NCI-H526 (cell line): ENCODE measurements around the gene AHNAK2.

Experiments used
- DNase-seq, 2 experiments: peaks; one replicate each; lab custom pipeline; 2025; lab: John Stamatoyannopoulos, UW

The AHNAK2 gene

DNA sequence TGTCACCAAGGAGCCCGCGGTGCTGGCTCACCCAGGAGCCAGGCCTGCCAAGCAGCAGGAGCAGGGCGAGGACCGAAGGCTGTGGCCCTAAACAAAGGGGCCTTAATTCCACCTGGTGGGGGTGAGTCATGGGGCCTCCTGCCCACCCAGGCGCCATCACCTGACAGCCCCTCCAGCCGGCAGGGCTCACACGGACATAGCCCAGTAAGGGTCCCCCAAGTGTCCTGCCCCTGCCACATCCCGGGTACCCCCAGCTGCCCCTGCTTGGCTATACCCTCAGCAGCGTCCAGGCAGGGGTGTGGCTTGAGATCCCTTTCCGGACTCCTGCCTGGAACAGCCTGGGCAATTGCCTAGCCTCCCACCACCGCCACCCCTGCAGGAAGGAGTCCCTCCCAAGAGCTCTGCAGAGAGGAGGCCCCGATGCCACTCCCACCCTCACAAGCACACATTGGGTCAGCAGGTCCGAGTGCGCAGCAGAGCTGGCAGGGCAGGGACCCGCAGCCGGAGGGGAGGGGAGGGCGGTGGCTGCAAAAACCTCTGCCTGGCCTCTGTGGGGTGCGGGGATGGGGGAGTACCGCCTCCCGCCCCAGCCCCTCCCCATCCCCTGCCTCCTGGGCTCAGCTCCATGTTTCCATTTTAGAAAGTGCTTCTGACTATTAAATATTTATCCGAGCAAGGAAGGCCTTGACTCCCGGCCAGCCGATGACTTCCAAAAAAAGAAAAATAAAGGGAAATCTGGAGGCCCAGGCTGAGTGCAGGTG lies 4.6 kb downstream of the AHNAK2 start:
- DNase-seq = no peak

DNA sequence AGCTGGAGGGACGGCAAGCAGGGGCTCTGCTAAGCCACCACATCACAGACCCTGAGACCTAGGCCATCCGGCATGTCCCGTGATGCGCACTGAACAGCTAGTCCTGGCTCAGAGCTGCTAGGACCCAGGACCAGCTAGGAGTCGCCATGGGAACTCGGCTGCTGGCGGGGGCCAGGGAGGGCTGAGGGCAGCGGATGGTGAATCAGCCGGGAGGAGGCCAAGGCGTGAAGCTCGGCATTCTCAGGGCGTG lies 5.1 kb downstream of the AHNAK2 start:
- DNase-seq = peak in 1 of 2 experiments; percentile 53

DNA sequence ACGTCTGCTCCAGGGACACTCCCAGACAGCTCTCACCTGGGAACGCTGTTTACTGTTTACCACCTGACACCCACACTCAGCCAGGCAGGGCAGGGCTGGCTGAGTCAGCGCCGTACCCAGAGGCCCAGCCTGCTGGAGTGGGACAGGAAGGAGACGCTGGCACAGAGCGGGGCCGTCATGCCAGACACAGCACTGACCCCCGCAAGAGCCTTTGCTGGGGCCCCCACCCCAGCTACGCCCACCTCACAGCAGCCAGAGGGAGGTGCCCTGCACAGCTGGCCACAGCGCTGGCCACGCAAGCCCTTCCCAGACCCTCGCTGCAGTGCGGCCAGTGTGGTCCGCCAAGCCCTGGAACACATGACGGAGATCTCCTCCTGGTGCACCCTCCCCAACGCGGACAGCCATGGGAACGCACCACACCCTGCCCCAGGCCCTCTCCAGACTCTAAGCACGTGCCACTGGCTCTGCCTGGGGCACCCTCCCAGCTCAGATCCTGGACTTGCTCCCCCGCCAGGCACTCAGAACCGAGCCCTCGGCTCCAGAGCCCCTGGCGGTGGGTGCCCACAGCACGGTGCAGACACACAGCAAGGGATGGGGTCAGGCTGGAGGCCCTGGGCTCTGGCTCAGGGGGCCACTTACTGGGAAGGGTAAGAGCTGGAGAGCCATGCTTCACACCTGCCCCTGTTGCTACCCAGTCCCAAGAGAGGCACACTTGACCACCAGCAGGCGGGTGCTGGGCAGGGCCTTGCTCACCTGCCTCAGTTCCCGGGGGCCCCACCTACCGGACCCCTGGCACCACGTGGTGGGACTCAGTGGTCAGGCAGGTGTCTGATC lies 5.7 kb downstream of the AHNAK2 start:
- peak; percentile 33 to 75 for DNase-seq

DNA sequence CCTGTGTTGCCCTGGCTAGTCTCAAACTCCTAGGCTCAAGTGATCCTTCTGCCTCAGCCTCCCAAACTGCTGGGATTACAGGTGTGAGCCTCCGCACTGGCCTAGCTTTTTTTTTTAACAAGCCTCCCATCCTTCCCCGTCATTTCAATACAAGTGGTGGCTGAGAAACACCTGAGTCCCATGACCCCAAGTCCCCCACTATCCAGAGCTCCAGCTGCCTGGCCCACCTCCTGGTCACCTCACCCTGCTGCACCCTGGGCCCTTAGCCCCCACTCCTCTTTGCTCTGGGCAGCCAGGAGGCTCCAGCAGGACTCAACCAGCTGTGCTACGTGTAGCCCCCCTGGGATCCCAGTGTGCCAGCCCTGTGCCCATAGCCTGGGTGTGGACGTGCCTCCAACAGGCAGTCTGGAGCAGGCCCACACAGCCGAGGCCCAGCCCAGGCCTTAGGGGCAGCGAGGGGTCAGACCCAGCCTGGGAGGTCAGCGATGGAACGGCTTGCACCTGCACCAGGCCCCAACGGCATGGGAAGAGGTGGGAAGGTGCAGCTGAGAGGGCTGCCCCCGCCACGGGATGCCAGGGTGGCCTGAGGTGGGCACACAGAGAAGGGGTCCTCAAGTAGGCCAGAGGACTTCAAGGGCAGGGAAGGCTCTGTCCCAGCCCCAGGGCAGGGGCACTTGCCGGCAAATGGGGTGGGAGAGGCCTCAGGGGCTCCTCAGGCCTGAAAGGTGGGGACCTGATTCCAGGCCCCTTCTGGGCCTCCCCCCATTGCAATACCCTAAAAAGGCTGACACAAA lies 6.5 kb downstream of the AHNAK2 start:
- DNase-seq = no peak

DNA sequence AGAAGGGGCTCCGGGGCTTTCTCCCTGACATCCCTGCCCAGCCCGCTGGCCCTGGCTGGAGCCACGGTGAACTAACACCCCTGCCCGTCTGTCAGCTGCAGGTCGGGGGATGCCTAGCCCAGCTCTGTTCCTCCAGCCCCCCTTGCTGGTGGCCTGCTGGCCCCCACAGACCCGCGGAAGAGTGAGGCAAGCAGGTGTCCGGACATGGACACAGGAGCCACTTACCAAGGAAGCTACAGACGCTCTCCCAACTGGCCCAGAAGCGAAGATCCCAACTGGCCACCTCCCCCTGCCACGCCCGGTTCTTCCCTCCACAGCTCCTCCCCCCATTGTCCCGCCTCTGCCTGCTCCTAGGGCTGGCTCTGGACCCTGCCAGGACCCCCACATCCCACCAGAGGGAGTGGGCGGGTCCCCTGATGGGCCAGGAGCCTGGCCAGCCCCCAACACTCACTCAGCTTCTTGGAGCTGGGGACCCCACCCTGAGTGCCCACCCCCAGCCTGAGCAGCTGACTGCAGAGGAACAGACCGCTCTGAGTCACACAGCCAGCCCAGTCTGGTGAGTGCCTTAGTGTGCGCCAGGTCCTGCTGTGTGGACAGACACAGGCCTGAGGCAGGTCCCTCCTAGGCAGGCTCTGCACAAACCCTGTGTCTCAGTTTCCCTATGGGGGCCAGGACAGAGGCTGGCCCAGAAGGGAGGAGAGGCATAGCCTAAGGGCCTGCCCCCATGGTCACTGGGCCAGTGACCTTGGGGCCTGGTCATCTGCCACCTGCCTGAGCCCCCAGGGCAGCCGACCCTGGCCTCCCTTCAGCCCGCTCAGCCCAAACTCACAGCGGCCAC lies 7.7 kb downstream of the AHNAK2 start:
- DNase-seq = no peak

DNA sequence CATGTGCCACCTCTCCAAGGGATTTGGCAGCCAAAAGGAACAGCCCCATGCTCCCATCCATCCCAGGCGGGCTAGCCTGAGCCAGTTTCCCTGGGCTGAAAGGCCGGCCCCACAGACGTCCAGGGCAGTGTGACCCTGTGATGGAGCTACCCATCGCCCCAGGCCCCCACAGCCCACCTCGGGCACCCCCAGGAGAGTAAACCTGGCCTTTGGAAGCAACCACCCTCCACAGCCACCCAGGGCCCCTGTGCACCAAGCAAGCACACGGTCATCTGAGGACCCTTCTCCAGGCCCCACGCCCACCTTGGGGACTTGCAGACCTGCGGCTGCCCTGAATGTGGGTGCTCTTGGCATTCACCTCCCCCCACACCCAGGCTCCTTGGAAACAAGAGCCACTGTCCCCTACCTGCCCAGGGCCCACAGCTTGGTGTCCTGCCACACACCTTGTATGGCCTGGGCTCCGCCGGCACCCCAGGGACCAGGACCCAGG lies 8.4 kb downstream of the AHNAK2 start:
- DNase-seq = no peak

DNA sequence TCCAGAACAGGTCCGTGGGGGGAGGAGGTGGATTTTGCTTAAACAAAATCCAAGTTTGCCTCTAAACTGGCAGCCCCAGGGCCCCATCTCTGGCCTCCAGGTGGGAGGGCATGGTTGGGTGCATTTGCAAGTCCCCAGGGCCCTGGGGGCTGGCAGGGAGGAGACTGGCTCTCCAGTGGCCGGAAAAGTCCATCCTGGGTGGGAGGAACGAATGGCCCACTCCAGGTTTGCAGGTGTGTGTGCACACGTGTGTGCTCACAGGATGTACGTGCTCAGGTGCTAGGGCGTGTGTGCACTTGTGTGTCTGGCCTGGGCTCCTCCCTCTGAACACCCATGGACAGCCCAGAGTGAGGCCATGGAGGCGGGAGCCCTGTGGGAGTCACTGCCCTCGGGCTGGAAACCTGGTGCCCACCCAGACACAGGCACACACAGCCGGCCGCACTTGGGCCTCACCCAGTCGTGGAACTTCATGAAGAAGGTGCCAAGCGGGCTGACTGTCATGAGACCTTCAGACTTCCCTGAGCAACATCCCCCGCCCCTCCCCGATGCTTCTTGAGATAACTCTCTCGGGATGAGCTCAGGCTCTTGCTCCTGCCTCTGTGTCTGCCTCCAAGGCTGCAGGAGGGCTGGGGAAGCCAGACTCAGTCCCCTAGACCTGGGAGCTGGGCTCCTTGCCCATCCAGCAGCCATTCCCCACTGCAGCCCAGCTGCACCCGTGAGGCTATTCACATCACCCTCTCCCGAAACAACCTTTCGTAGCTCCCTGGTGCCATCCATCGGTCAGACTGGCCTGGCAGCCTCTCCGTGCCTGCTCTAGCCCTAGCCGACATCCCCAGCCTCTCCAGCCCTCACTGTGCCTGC lies 9.4 kb downstream of the AHNAK2 start:
- DNase-seq = peak; percentile 73 to 93

DNA sequence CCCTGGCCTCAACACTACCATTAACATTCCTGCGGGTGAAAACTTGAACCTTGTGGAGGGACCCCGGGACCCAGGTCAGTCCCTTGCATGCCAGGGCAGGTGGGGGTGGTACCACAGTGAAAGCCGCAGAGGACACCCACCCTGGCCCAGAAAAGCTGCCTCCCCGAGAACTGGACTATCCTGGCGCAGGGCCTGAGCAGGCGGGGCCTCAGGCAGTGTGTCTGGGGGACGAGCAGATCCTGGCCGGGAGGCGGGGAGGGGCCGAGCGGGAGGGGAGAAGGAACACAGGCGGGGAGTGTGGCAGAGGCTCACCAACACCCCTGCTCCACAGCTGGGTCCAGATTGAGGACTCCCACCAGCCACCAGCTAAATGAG lies 10.0 kb downstream of the AHNAK2 start:
- DNase-seq = peak; percentile 73 to 93

DNA sequence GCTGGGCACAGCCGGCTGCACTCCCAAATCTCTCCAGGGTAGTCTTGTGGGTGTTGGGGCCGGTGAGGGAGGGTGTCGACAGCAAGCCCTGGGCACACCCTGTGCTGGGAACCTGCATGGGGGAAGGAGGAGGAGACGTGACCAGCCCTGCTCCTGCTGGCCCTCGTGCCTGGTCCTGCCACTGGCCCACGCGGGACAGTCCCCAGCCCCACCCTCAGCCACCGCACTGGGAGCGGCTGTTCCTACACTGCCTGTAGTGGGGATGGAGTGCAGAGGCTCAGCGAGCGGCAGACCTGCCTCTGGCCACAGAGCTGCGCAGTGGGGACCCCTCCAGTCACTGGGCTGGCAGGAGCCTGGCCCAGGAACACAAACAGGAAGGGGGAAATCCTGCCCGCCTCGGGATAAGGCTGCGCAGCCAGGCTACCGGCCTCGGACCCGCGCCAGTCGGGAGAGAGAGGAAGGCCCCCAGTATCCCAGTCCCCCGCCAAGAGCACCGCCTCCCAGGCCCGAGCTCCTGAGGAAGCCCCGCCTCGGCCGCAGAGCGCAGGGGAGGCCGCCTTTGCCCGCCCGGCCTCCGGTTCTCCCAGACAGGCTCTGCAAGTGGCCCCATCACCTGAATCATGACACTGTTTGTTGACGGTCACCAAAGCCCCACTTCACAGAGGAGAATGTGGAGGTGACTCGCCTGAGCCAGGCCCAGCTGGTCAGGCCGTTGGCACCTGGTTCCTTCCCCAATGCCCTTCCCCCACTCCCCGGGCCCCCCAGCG lies 10.6 kb downstream of the AHNAK2 start:
- DNase-seq = peak in 1 of 2 experiments; percentile 78

DNA sequence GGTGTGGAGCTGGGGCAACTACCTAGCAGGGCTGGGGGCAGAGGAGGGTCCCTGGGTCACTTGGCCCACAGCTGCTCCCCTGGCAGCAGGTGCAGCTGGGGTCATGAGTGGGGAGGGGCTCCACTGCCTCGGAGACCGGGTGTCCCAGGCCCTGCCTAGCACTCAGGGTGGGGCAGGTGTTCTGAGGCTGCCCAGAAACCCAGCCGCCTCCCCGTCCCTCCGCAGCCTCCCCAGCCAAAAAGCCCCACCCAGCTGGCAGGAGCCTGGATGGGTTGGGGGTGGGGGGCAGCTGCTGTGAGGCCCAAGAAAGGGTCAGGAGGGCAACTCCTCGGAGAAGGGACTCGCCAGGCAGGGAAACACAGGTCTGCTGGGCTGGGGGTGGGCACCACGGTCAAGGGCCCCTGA lies 11.2 kb downstream of the AHNAK2 start:
- no peak for DNase-seq

DNA sequence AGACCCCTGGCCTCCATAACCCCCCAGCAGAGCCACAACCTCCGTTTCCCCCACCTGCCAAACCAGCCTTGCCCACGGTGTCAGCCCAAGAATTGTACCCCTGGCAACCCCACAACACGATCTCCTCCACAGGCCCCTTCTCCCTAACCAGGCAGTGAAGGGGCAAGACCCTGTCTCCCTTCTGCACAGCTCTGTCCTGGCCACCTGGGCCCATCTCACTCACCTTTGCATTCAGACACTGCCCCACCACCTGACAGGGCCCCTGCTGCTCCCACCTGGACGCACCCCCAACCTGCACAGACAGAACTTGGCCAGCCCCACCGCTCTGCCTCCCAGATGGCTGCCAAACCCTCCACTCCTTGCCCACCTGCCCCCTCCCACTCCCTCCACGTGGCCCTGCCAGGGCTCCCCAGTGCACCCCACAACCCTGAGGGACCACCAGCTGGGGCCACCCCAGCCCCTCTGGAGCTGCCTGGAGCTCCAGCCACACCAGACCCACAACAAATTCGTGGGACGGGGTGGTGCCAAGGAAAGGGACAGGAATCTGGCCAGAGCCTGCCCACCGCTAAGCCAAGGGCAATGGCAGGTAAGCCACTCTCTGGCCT lies 11.8 kb downstream of the AHNAK2 start:
- no peak for DNase-seq

DNA sequence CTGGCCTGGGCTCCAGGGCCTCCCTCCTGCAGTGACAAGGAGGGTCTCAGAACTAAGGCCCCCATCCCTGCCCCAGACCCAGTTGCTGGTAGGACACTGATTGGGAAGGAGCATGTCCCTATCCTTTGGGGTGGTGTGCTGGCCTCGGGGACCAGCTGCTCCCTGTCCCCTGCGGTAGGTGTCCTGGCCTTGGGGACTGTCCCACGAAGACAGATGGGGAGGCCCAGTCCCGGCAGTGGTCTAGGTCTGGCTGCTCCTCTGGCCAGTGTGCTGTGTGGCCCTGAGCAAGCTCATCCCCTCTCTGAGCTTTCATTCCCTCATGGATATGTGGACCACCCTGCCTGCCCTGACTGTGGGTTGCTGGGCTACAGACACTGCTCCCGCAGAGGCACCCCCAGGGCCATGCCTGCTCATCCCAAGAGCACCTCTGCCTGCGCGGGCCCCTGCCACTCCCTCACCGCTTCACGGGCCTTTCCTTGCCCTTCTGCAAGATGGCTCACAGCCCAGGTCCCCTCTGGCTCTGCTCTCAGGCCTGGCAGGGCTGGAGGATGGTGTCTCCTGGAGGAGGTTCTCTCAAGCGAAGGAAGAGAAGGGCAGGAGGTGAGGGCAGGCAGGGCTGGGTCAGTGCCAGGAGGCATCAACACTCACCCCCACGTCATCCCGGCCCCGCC lies 12.5 kb downstream of the AHNAK2 start:
- no peak for DNase-seq

DNA sequence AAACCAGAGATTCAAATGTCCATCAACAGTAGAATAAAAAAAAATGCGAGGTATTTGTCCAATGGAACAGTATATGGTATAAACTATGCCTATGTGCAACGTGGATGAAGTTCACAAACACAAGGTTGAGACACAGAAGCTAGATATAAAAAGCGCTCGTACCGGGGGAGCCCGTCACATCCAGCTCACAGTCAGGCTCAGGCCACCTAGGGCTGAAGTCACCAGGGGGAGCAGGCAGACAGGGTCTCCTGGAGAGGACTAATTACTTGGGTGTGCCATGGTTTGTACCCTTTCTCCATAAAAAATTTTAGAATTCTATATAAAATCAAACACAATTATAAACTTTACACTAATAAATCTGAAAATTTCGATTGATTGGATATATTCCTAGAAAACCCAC lies 13.6 kb downstream of the AHNAK2 start:
- no peak for DNase-seq

DNA sequence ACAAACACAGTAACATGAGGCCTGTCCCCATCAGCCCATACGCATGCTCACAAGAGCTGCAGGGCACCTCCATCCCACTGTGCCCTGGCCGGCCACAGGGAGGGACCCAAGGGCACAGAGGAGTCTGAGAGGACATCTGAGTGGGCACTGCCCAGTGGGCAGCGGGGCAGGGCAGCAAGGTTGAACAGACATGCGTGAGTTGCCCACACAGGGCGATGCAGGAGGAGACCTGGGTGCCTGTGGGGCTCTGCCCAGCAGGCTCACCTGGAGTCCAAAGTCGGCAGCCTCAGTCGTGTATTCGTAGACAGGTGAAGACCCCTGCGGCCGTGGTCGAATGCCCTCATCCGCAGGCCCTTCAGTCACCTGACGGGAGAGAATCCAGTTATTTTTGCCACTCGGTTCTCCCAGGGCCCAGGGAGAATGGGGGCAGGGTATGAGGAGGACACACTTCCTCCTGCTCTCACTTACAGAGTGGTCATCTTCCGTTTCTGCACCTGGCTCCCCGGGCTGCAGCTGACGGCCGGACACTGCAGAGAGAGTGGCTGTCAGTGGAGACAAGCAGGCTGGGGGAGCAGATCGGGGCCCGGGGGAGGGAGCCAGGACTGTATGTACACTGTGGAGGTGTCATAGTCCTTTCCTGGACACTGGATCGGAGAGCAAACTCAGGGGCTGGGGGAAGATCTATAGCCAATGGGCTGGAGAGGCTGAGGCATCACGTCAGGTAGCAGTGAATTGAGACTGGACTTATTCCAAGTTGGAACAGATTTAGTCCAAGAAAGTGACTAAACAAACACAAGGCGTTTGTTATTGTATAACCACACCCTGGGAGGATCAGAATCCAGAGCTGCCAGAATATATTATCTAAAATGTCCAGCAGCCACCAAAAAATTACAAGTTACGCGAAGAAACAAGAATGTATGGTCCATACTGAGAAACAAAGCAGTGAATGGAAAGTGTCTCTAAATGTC lies 20.7 kb downstream of the AHNAK2 start:
- no peak for DNase-seq

DNA sequence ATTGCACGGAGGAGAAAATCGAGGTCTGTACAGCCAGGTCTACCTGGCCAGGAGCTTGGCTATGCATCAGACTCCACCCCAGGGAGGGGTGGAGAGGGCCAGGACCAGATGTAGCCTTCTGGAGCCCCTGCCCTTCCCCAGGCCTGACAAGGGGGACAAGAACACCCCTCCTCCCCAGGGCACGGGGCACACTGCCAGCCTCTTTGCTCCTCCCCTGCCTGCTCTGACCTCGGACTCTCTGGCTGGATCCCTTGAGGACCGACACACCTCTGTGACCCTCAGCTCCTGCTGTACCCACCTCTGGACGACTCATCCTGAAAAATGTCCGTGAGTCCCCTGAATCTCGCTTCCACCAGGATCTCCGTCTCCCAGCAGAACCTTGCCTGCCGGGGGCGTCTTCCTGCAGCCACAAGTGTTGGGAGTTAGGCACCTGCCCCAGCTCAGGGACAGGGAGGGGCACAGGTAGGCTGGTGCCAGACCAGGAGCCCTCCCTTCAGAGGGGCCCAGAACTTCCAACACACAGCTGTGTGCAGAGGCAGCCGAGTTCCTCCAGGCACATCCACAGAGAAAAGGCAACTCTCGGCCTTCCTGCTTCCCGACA lies 21.8 kb downstream of the AHNAK2 start:
- DNase-seq = no peak

DNA sequence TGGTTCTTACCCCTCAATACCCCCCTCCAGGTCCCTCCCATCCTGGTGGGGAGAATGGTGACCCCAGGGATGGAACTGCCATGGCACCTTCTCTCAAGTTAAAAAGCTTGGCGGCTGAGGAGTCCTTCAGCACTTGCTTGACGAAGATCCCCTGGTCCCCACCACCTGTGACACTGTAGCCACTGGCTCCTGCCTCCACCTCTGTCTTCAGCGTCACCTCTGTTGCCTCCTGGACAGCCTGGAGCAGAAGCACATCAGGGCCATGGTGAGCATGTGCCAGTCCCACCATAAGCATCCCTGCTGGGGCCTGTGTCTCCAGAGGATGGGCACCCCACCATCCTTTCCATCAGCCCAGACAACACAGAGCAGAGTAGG lies 22.8 kb downstream of the AHNAK2 start:
- no peak for DNase-seq

DNA sequence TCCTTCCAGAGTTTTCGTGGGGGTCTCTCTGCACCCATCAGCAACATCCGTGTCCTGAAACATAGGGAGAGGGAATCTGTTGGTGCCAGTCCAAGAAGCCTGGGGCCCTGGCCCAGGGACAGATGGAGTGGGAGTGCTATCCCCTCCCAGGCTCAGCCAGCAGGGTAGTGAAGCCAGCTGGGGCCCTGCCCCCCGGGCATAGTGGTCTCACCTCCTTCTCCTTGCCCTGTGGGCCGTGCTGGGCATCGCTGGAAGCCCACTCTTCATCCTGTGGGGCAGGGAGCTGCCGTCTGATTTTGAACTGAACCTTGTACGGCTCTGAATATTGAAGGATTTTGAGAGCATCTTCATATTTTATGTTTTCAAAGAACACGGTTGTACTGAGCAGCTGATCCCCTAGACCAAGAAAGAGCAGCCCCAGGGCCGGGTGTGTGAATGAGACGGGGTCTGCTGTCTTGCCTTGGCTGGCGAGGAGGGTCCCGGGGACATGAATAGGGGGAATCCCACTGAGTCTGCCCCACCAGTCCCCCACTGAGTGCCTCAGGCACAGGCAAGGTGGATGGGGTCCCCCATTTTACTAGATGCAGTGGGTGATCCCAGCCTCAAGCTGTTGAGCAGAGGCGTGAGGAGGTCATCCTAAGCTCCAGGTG lies 23.3 kb downstream of the AHNAK2 start:
- DNase-seq = no peak
